Renal cortex interstitium (tissue), 15 donors: Measurements from ENCODE around the gene SPIC. TPM values are rescaled to one million over a fixed set of nuclear protein-coding genes. Genes with fewer than 3 reads are reported as not detected.
"Not testable (repeated sequence)": the region's sequence is repeated elsewhere in the genome, so short reads cannot be mapped to it uniquely, and the experiment has no call there.

ENCODE experiments used
- DNase-seq, 11 donors: peaks; one replicate each; pipeline ENCODE4 v3.0.0-alpha.2; 2013; ENCODE audit warnings: low read depth in 9 of 11, low spot score in 4 of 11; ENCODE audit errors: extremely low read depth in 1 of 11
- long read RNA-seq, 16 experiments: transcript quantifications; one replicate each; lab custom pipeline, GENCODE V29; 2026
- polyA plus RNA-seq, 3 donors: library from polyadenylated mRNA; unstranded; fragments of 120-200 nt; gene quantifications; one replicate each; pipeline ENCODE4 v1.2.1, GENCODE V29; 2013; ENCODE audit not compliant: insufficient read length in 3 of 3

Gene SPIC
- polyA plus RNA-seq: not detected
- long read RNA-seq, donor 1: 0 reads
- long read RNA-seq, donor 2: 0 reads
- long read RNA-seq, donor 3: 0 reads
- long read RNA-seq, donor 4: 0 reads
- long read RNA-seq, donor 5: 0 reads
- long read RNA-seq, donor 6: 0 reads
- long read RNA-seq, donor 7: 0 reads
- long read RNA-seq, donor 8: 0 reads
- long read RNA-seq, donor 9: 0 reads
- long read RNA-seq, donor 10: 0 reads
- long read RNA-seq, donor 11: 0 reads
- long read RNA-seq, donor 12: 0 reads
- long read RNA-seq, donor 13: 0 reads
- long read RNA-seq, donor 14: 0 reads
- long read RNA-seq, donor 15: 0 reads
- long read RNA-seq, donor 16: 0 reads

DNA sequence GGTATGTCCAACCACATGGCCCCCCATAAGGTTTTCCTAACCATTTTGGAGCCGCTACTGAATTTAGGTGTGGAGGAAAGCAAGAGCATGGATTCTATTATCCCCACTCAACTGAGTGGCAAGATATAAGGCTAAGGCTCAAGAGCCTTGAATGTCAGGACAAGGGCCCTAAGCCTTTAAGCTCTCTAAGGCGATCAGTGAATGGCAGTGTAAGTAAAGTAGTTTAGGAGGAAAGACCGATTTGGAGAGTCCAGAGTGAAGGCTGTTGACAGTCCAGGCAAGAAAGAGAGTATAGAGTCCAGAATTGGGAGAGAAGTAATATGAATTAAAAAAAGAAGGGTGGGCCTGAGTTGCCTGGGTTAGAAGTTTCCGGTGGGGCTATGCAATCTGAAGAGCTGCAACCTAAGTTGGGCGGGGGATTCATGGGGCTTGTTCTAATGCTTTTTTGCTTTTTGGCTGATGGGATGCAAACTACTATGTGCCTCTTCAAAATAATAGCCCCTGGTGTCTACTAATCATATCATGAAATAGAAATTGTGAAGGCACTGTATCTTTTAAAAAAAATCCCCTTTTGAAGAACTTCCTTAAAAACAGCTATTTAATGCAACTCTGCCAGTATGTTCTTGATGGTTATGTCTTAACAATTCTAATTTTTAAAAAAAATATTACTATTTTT lies at the start of gene SPIC:
SPIC (plus strand) TSS at position 626 of the 676 bp plus-strand sequence. CDS start 1,569 bp downstream, outside the sequence.
- DNase-seq: no peak

- DNase-seq: no peak
Measured at GRCh38 chr12:101430456-101430855, 44.7 kb upstream of the SPIC start.

GRCh38 chr12:101436136-101436535 lies 39.0 kb upstream of the SPIC start:
- DNase-seq: peak in 8 of 11 donors; percentile 1 to 36 (median 14)

GRCh38 chr12:101439236-101439635 lies 35.9 kb upstream of the SPIC start:
- DNase-seq: no peak

- no peak for DNase-seq
Measured at GRCh38 chr12:101441461-101442224, 33.5 kb upstream of the SPIC start.

GRCh38 chr12:101455685-101456084 lies 19.5 kb upstream of the SPIC start:
- DNase-seq: no peak

- DNase-seq: no peak
Measured at GRCh38 chr12:101459642-101460346, 15.3 kb upstream of the SPIC start.

DNA sequence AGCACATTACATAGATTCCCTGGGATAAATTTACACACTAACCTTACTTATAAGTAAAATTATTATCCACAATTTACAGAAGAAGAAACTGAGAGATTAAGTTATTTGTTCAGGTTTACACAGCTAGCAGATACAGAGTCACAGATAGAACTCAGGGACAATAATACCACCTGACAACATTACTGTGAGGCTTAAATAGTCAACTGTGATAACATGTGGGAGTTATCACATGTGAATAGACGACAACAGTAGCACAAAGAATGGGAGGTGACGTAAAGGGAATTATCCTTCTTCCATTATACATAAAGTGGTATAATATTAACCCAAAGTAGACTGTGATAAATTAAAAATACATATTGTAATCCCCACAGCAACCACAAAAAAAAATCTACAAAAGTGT lies 6.2 kb upstream of the SPIC start:
- DNase-seq: no peak

- no peak for DNase-seq
Measured at GRCh38 chr12:101470939-101471338, 4.2 kb upstream of the SPIC start.

DNA sequence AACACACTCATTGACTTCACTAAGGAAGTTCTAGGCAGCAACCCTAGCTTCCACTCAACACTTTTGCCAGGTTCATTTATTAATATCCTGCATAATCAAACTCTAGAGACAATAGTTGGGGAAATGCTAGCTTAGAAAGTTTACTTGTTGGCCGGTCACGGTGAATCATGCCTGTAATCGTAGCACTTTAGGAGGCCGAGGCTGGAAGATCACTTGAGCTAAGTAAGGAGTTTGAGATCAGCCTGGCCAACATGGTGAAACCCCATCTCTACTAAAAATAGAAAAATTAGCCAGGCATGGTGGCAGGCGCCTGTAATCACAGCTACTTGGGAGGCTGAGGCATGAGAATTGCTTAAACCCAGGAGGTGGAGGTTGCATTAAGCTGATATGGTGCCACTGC lies 3.3 kb upstream of the SPIC start:
- not testable (repeated sequence) for DNase-seq

DNA sequence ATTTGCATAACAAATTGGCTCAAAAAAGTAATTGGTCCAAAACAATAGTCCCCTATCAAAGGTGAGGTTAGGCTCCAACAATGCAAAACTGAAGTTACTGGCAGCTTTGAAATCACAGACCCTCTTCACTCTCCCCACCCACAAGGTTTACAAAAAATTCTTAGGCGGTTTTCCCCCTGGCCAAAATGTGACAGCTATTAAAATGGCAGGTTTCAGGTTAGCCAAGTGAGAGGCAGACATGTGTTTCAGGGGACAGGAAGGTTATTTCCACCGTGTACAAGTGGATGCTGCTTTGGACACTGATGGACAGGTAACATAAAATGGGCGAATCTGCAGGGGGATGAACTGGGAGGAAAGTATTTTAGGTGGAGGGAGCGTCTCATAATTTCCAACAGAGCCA lies 888 bp upstream of the SPIC start:
- no peak for DNase-seq

DNA sequence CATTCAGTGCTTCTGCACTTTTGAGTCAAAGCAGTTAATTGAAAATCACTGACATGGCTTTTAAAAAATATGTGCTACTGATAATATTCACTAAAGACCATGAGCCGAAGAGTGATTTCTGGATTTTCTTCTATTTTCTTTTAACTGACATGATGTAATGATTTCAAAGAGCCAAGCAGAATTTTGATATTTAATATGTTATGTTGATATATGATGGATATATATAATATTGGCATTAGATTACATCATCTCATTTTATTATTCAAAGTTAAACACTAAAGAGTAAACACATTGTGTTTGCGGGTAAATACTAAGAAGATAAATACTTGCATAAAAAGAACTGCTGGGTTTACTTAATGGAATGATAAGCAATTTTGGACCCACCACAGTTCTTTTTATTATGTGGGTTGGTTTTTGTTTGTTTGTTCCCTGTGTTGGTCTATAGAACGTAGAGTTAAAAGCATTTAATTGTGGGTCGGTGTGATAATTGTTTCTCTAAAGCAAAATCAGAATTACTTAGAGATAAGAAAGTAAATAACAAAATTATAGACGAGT lies 692 bp downstream of the SPIC start:
- no peak for DNase-seq

DNA sequence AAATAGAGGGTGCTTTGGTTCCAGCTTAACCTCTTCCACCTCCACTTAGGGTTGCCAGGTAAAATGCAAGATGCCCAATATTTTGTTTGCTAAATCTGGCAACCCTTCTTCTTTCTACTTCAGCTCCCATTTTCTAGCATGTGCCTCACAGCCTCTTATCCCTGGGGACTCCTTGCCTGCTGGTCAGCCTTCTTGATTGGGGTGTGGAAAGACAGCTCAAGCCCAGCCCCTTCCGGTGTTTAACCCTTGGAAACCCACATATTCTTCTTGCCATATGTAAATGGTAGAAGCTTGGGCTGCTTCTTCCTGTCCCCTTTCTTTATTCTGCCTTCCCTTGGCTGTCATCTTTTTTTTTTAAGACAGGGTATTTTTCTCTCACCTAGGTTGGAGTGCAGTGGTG lies 5.7 kb downstream of the SPIC start:
- no peak for DNase-seq

DNA sequence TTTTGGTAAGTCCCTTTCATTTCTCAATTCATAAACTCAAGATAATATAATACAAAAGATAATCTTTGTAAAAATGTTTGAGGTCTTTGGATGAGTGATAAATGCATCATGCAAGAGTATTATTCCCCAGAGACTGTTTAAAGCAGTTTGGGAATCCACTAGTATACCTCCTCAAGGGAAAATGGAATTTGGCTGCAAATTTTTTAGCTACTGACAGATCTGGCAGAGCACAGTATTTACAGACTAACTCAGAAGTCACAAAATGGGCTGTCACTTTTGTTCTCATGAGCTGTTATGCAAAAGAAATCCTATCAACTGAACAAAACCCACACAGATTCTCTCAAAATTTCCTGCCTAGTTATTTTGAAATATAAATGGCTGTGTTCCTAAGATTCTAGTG lies 9.9 kb downstream of the SPIC start:
- DNase-seq: no peak

DNA sequence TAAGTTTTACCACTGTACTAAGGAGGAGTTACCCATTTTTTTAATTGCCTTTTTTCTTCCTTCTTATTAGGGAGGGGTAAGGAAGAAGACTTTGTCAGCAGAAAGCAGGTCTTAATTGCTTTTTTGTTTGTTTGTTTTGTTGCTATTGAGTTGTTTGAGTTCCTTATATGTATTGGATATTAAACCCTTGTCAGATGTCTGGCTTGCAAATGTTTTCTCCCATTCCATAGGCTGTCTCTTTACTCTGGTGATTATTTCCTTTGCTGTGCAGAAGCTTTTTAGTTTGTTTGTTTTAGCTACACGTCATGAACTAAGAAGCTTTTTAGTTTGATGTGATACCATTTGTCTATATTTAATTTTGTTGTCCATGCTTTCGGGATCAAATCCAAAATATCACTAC lies 13.3 kb downstream of the SPIC start:
- no peak for DNase-seq

- DNase-seq: peak in 4 of 11 donors; percentile 12 to 23 (median 16)
Measured at GRCh38 chr12:101490286-101490920, 15.3 kb downstream of the SPIC start.

GRCh38 chr12:101491329-101491728 lies 16.2 kb downstream of the SPIC start:
- no peak for DNase-seq

- no peak for DNase-seq
Measured at GRCh38 chr12:101493556-101493955, 18.4 kb downstream of the SPIC start.

- DNase-seq: no peak
Measured at GRCh38 chr12:101498252-101498651, 23.1 kb downstream of the SPIC start.
